ENCODE data around the gene COMP. TPM values are rescaled to one million over a fixed set of nuclear protein-coding genes. Genes with fewer than 3 reads are reported as not detected.

COMP gene
- total and polyA plus RNA-seq, 2 donors (not counting 1 experiment from before 2014, with no cell fraction given): not detected

DNA sequence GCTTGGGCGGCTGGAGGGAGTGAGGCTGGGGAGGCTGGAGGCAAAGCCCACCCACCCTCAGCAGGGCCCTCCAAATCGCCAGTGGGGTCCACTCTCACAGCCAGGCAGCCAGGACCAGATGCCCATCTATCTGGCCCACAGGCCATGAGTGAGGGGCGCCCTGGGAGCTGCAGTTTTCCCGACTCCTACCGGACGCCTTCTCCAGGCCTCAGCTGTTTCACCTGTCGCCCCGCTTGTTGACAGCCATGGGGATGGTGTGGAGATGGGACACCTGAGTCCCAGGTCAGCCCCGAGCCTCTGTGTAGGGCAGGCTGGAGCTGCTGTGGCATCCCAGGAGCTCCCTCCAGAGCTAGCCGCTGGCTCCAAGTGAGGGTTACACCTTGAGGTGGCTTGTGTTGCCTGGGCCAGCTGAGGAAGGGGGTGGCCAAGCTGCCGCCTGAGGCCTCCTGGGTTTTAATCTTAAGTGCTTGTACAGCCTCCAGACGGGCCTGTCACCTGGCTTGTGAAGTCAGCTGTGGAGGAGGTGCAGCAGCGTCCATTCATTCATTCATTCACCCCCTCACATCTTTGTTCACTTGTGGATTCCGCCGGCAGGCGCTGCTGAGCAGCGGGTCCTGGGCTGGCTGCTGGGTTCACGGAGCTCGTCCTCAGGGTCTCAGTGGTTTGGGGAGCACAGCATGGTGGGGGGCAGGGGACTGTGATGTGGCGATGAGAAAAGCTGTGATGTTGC, 52.0 kb downstream of the COMP start:
- peaks cover 1% of the 10 kb centered on the region for H3K4me1 Mint-ChIP-seq
- WGBS (ENCODE audit: insufficient coverage): 97% methylated on average over 15 of the region's 20 CpGs
- Histone ChIP-seq H2AFZ (ENCODE audit: insufficient read depth, low read depth, low read length, poor library complexity, severe bottlenecking) (no peak overlapping the region), H3K27me3 (replicated peaks in 1 of 4; ENCODE audit: control extremely low read depth in 1 of 4, control insufficient read depth in 3 of 4, insufficient read depth in 4 of 4, low read length in 3 of 4) (no peaks in the 10 kb centered on the region), H3K36me3 (replicated peaks in 1 of 2; ENCODE audit: control extremely low read depth in 1 of 2, control insufficient read depth in 1 of 2, extremely low read depth in 1 of 2, insufficient read depth in 2 of 2, low read length in 1 of 2) (no peaks in the 10 kb centered on the region), H4K20me1 (ENCODE audit: control insufficient read depth, insufficient read depth, low read length, poor library complexity, severe bottlenecking) (peaks cover 89% of the 10 kb centered on the region), H3K79me2 (ENCODE audit: control insufficient read depth, insufficient read depth, low read length) (peaks cover 15% of the 10 kb centered on the region), H3K9me3 (ENCODE audit: control extremely low read depth in 1 of 3, control insufficient read depth in 2 of 3, insufficient read depth in 1 of 3, low read length in 2 of 3) (no peaks in the 10 kb centered on the region), H3K4me1 (ENCODE audit: control insufficient read depth in 2 of 2, insufficient read depth in 2 of 2, low read length in 2 of 2) (no peaks in the 10 kb centered on the region), H3K4me3 (ENCODE audit: control extremely low read depth in 1 of 5, extremely low read depth in 1 of 5, insufficient read depth in 1 of 5, low read depth in 2 of 5, low read length in 4 of 5) (no peak overlapping the region), H3K27ac (ENCODE audit: low read length in 2 of 2) (no peak overlapping the region), H3K9ac (ENCODE audit: low read length) (no peak overlapping the region), H3K4me2 (replicated peaks; ENCODE audit: low read depth, low read length, poor library complexity, severe bottlenecking) (no peak overlapping the region)
- H3K27ac Mint-ChIP-seq: no peak overlapping the region
- H3K27me3 Mint-ChIP-seq: no peaks in the 10 kb centered on the region
- POLR2A ChIA-PET: no interaction called here
- CTCF ChIA-PET: no interaction called here
- H3K9me3 Mint-ChIP-seq (ENCODE audit: insufficient read depth): no peaks in the 10 kb centered on the region
- ATAC-seq (ENCODE audit: low read depth) (no peak), DNase-seq (no peak)
- TF ChIP-seq, protein P1, sequence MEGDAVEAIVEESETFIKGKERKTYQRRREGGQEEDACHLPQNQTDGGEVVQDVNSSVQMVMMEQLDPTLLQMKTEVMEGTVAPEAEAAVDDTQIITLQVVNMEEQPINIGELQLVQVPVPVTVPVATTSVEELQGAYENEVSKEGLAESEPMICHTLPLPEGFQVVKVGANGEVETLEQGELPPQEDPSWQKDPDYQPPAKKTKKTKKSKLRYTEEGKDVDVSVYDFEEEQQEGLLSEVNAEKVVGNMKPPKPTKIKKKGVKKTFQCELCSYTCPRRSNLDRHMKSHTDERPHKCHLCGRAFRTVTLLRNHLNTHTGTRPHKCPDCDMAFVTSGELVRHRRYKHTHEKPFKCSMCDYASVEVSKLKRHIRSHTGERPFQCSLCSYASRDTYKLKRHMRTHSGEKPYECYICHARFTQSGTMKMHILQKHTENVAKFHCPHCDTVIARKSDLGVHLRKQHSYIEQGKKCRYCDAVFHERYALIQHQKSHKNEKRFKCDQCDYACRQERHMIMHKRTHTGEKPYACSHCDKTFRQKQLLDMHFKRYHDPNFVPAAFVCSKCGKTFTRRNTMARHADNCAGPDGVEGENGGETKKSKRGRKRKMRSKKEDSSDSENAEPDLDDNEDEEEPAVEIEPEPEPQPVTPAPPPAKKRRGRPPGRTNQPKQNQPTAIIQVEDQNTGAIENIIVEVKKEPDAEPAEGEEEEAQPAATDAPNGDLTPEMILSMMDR (IDR thresholded peaks at IDR 0.05): no peak
- TF ChIP-seq EZH2 (IDR thresholded peaks at IDR 0.05; ENCODE audit: borderline replicate concordance, insufficient read depth, low read depth, low read length, poor library complexity, severe bottlenecking): no peak
- intact Hi-C loops (cut with micrococcal nuclease): no loop called here
- no peak overlapping the region for H3K4me3 Mint-ChIP-seq

DNA sequence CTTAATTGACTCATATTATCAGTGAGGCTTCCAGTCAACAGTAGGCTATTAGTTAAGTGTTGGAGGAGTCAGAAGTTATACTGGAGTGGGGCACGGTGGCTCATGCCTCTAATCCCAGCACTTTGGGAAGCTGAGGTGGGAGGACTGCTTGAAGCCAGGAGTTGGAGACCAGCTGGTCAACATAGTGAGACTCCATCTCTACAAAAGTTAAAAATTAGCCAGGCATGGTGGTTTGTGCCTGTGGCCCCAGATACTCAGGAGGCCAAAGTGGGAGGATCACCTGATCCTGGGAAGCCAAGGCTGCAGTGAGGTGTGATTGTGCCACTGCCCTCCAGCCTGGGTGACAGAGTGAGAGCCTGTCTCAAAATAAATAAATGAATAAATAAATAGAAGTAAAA, 53.2 kb downstream of the COMP start:
- H3K79me2 ChIP-seq (ENCODE audit: control insufficient read depth, insufficient read depth, low read length): peaks cover 15% of the 10 kb centered on the region
- peaks cover 80% of the 10 kb centered on the region for H4K20me1 ChIP-seq (ENCODE audit: control insufficient read depth, insufficient read depth, low read length, poor library complexity, severe bottlenecking)
- H3K4me2 ChIP-seq (replicated peaks; ENCODE audit: low read depth, low read length, poor library complexity, severe bottlenecking): no peak overlapping the region
- H3K9ac ChIP-seq (ENCODE audit: low read length): no peak overlapping the region
- H3K9me3 Mint-ChIP-seq (ENCODE audit: insufficient read depth): no peaks in the 10 kb centered on the region
- H3K36me3 ChIP-seq (replicated peaks in 1 of 2; ENCODE audit: control extremely low read depth in 1 of 2, control insufficient read depth in 1 of 2, extremely low read depth in 1 of 2, insufficient read depth in 2 of 2, low read length in 1 of 2): peaks cover 0 to 3% of the 10 kb centered on the region in 2 experiments
- H3K27ac ChIP-seq (ENCODE audit: low read length in 2 of 2): no peak overlapping the region
- TF ChIP-seq EZH2 (IDR thresholded peaks at IDR 0.05; ENCODE audit: borderline replicate concordance, insufficient read depth, low read depth, low read length, poor library complexity, severe bottlenecking): no peak
- TF ChIP-seq, protein P1 (IDR thresholded peaks at IDR 0.05): no peak
- CTCF ChIA-PET: no interaction called here
- H3K4me1 Mint-ChIP-seq: peaks cover 1% of the 10 kb centered on the region
- H3K4me3 ChIP-seq (ENCODE audit: control extremely low read depth in 1 of 5, extremely low read depth in 1 of 5, insufficient read depth in 1 of 5, low read depth in 2 of 5, low read length in 4 of 5): no peak overlapping the region
- WGBS (ENCODE audit: insufficient coverage): 100% methylated on average over 1 of the region's 1 CpG
- H3K27ac Mint-ChIP-seq: no peak overlapping the region
- H3K4me1 ChIP-seq (ENCODE audit: control insufficient read depth in 2 of 2, insufficient read depth in 2 of 2, low read length in 2 of 2): no peaks in the 10 kb centered on the region
- POLR2A ChIA-PET: interaction anchor here (0.7 kb wide), 1 partner anchor 37 kb away, joined by 5 read pairs; no protein-coding TSS in a partner anchor
- ATAC-seq (ENCODE audit: low read depth) (no peak), DNase-seq (no peak)
- H2AFZ ChIP-seq (ENCODE audit: insufficient read depth, low read depth, low read length, poor library complexity, severe bottlenecking): no peak overlapping the region
- no peaks in the 10 kb centered on the region for H3K27me3 Mint-ChIP-seq
- no peak overlapping the region for H3K4me3 Mint-ChIP-seq
- H3K9me3 ChIP-seq (ENCODE audit: control extremely low read depth in 1 of 3, control insufficient read depth in 2 of 3, insufficient read depth in 1 of 3, low read length in 2 of 3): no peaks in the 10 kb centered on the region
- intact Hi-C loops (cut with micrococcal nuclease): no loop called here
- no peaks in the 10 kb centered on the region for H3K27me3 ChIP-seq (replicated peaks in 1 of 4; ENCODE audit: control extremely low read depth in 1 of 4, control insufficient read depth in 3 of 4, insufficient read depth in 4 of 4, low read length in 3 of 4)

All from B cell (primary cell).